DMS114 treated with DMSO at 0.1 percent for 48 hours (cell line): ENCODE data around the gene TNIK.

ENCODE experiments used
- DNase-seq: peaks from one replicate; lab custom pipeline; 2025; ENCODE audit not compliant: unreplicated experiment; lab: John Stamatoyannopoulos, UW

TNIK gene

DNA sequence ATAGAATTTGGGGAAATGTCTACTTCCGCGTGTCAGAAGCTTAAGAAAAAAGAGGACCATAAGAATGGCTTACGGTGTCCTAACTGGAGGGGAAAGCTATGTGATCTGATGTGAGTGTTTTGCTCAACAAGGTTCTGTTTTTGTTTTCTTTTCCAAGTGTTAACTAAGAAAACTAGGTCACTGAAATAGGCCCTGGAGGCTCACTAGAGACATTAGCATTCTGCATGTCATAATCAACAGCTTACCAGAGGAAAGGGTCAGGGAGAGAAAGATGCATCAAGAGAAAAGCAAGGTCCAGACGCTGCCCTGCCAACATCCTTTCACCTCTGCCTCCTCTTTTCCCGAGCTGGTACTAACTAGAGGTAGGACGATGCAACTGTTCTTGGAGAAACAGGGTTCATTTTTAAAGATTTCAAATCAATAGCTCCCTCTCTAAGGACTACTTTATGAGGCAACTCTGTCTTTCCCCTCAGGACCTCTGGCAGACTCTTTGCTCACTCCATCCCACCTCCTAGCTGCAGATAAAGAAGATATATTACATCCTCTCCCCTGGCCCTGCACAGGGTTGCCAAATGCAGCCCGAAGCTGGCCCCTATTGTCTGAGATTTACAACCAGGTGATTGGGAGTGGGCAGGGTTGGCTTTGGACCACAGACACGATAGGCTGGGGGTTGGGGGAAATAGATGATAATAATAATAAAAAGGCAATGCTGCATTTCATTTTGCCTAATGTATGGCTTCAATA, 223.8 kb downstream of the TNIK start:
- DNase-seq, result no peak

GRCh38 chr3:171234298-171235010, 225.8 kb downstream of the TNIK start:
- DNase-seq, result no peak

DNA sequence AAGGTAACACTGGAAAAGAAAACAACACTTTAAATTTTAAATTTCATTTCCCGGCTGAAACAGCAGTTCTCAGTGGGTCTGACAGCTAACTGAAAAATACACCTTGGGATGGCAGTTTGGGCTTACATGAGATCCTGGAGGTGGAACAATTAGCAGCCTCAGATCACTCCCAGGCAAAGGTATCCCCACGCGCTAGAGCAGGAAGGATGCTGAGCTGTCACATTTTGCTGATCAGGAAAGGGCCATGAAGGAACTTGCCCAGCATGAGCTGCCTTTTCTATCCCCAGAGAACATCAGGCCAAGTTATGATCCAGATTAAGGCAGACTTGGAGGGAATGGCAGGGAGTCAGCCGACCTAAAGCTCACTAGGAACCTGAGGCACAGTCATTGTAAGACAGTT, 228.8 kb downstream of the TNIK start:
- no peak for DNase-seq

- no peak for DNase-seq
Measured at GRCh38 chr3:171230865-171231264, 229.3 kb downstream of the TNIK start.

- DNase-seq, result no peak
Measured at GRCh38 chr3:171229173-171229572, 231.0 kb downstream of the TNIK start.

DNA sequence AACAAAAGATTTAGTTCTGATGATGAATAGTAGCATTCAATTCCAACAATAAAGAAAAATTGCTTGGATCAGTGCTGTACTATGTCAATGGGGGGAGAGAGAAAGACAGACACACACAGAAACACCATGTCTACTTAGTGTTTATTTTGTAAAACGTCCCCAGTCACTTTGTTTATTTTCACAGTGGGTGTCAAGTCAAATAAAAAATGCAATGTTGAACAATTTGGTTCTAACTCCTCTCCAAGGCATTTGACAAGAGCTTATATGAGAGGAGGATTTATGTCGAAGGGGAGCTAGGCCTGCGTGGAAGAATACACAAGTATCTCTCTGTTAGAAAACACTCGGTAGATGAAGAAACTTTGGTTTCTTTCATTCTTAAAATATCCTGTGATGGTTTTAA, 232.0 kb downstream of the TNIK start:
- DNase-seq, result no peak

DNA sequence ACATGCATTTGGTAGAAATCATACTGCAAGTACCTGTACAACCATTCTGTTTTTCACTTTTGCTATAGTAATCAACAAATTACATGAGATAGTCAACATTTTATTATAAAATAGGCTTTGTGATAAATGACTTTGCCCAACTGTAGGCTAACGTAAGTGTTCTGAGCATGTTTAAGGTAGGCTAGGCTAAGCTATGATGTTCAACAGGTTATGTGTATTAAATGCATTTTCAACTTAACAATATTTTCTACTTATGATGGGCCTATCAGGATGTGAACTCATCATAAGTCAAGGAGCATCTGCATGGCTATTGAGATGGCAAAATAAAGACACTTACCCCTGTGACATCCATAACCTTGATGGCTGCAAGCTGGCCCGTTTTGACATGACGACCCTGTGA, 232.4 kb downstream of the TNIK start:
- no peak for DNase-seq

DNA sequence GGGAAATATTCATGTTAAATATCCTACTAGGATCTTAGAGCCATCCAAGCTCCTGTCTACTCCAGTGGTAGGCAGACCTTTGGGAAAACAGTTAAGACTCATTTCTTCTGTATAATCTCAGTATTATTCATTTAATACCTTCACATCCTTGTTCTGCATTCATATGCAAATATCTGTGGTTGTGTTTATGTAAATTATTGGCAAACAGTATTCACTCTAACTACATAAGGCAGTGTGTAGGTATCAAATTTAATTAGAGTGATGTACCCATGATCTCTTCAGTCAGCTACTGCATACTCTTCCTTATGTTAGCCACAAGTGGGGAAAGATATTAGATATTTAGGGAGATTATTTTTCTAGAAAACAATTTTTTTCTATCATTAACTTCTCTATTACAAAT, 232.8 kb downstream of the TNIK start:
- no peak for DNase-seq

DNA sequence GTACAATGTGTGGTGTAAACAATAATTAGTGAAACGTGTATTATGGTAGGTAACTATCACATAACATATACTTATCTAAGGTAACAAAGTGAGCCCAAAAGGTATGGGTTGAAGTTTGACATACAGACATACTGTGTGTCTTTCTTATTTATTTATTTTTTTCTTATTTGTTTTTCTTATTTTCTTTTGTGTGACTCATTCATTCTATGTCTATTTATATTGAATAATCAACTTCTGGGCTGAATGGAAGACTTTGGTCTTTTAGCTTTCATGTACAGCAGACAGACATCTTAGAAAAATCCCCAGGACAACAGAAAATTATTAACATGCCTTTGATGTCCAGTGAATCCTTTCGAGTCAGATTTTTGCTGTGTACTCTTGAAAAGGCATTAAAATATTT, 233.4 kb downstream of the TNIK start:
- no peak for DNase-seq

- no peak for DNase-seq
Measured at GRCh38 chr3:171225708-171226107, 234.5 kb downstream of the TNIK start.

DNA sequence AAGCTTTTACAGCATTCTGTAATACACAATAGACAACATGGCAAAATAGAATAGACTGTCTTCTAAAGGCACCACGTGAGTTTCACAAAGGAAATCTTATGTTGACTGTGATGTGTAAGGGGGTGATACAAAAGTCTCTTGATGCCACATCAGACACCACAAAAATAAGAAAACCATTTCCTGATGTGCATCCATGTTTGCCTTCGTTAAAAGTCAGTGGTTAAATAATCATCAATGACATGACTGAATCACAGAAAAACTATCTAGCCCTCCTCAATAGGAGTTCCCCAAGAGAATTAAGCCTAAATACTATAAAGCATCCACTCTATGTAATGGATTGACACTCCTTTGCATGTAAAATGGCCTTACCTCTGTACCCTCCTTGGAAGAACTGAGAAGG, 235.0 kb downstream of the TNIK start:
- DNase-seq, result no peak

DNA sequence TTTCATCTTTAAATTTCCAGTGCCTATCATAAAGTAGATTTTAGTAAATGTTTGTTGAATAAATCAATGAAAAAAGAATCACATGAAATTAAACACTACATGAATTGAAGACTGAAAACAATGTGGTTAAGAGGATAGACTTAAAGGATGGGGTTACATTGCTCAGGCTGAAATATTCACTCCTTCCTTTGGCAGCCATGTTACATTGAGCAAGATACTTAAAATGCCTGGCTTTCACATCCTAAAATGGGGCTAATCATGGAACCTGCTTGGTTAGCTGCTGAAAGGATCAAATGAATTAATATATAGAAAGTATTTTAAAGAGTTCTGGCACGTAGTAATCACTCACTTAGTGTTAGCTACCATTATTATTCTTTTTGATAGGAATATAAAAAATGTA, 236.8 kb downstream of the TNIK start:
- DNase-seq, result no peak

- DNase-seq, result no peak
Measured at GRCh38 chr3:171222995-171223394, 237.2 kb downstream of the TNIK start.

DNA sequence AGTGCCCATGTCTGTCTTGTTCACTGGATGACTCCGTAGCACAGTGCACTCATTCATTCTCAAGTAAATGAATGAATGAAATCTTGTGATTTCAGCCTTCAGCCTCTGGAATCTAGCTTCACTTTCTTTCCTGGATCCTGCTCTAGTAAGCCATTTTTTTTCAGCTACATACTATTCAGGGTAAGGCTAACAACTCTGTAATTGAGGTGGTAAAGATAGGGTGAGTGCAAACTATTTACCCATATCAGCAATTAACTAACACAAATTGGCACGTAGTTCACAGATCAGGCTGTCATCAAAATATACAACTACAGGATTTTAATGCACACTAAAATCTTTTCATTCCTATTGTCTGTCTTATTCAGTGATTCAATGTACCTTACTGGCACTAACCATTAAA, 238.6 kb downstream of the TNIK start:
- DNase-seq, result no peak

DNA sequence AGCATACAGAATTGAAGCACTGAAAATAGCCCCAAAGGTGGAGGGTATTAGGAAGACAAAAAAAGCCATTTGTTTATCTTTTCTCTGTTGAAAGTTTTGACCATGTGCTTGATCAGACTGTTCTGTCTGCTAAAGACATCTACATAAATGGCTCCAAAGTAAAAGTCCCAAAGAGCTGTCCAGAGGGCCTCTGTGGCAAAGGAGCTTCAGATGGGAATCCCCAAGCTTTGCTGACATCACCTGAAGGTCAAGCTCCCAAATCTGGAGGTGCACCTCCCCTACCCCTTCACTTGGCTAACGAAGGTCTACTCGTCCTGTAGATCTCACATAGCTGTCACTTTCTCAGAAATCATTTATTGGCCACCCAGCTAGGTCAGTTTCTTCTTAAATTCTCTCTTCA, 239.1 kb downstream of the TNIK start:
- no peak for DNase-seq

DNA sequence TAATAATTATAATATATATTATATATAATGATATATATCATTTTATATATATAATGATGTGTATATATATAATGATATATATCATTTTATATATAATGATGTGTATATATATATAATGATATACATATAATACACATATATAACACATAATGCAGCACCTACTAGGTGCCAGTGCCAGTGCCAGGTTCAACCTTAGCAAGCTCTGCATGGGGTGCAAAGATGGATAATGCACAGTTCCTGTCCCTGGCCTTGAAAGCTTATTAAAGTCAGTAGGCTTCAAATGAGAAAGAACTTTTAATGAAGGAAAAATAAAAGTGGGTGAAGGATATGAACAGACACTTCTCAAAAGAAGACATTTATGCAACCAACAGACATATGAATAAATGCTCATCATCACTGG, 240.9 kb downstream of the TNIK start:
- DNase-seq, result no peak

DNA sequence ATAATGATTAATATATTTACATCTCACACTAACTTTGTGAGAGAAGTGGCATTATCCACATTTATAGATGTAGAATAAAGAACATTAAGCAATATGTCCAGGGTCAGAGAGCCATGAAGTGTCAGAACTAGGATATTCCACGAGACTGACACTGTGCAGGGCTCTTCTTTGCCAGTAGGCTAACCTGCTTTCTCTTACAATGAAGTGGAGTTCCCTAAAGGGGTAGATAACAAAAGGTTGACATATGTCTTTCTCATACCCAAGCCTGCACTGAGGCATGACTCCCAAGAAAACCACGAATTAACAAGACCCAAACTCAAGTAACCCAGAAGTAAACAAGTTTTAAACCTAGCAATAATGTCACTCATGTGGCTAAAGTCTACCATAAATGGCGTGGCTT, 242.1 kb downstream of the TNIK start:
- no peak for DNase-seq

DNA sequence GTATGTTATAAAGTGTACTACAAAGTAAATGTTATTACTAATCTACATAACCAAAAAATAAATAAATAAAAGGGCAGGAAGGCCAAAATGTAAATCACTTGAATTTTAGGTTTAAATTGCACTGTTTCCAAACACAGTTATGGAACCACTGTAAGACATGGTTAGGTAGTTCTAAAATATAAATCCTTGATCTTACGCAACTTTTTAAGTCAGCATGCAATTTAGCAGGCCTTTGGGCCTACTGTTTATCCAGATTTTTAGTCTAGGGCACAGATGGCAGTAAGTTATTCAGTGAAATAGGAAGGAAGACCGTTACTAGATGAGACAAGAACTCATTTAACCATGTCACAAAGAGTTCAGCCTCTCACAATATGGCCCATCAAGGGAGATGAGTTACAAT, 246.3 kb downstream of the TNIK start:
- no peak for DNase-seq

DNA sequence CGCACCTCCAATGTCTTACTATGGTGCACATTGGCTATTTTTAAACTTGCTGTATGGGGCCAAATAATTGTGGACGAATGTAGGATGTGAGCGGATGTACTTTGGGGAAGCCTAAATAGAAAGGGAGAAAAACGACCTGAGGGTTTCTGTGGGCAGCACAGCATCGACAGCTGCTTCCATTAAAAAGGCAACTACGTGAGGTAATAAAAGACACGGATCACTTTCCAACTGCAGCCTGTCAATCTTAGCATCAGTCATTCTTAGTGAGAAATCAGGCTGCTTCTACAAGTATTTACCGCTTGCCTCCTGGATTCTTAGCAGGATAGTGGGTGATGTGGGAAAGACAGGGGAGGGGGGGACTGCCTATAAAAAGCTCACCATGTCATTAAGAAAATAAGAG, 247.0 kb downstream of the TNIK start:
- no peak for DNase-seq

- no peak for DNase-seq
Measured at GRCh38 chr3:171212648-171213047, 247.6 kb downstream of the TNIK start.

DNA sequence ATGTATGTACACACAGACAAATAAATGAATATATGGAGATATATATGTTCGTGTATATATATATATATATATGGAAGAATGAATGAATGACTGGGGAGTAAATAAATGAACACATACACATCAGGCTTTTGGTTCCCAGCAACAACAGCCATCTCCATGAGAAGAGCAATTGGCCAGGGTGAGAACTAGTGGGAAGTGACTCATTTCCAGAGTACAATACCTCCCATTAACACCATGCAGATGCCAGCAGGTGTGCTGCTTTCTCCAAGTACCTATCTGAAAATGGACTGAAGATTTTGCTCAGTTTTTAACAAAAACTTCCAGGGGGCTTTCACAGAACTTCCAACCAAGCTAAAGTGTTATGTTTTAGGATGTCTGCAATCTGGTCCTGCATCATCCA, 253.9 kb downstream of the TNIK start:
- DNase-seq, result no peak

GRCh38 chr3:171204942-171205341, 255.3 kb downstream of the TNIK start:
- no peak for DNase-seq

DNA sequence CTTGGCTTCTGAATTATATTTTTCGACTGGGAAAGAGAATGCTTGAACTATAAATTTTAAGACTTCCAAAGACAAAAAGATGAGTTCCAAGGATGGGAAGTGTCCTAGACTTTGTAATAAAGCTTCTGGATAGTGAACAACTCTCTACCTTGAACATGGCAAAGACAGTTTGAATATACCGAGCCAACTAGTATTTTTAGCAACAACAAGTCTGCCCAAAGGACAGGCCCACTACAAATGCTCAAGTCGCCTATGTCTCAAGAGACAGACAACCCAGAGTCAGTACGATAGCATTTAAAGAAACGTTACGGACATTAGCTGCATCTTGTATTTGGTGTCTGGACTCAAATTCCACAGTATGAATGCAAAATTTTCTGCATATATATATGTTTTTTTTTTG, 258.4 kb downstream of the TNIK start:
- DNase-seq, result no peak
